Measurements from ENCODE around the gene BNC2.

GRCh38 chr9:16363073-16363781 lies 507.2 kb downstream of the BNC2 start:
- no peak for TF ChIP-seq CTCF (IDR thresholded peaks at IDR 0.05)
- TF ChIP-seq POLR2A (IDR thresholded peaks at IDR 0.05), result no peak

All from right lobe of liver (tissue), 4 donors.